K562 treated with DMSO at 1 percent for 12 hours (cell line): ENCODE results near the gene SCYL1. TPM values are rescaled to one million over a fixed set of nuclear protein-coding genes. Genes with fewer than 3 reads are reported as not detected.

Experiments
- total RNA-seq: library from RNA; unstranded; fragments of 300-600 nt; gene quantifications from 2 replicates; pipeline ENCODE4 v1.2.3, GENCODE V29; 2022; ENCODE audit not compliant: insufficient read depth

Gene SCYL1
- 110 and 115 TPM in 2 replicates for total RNA-seq

DNA sequence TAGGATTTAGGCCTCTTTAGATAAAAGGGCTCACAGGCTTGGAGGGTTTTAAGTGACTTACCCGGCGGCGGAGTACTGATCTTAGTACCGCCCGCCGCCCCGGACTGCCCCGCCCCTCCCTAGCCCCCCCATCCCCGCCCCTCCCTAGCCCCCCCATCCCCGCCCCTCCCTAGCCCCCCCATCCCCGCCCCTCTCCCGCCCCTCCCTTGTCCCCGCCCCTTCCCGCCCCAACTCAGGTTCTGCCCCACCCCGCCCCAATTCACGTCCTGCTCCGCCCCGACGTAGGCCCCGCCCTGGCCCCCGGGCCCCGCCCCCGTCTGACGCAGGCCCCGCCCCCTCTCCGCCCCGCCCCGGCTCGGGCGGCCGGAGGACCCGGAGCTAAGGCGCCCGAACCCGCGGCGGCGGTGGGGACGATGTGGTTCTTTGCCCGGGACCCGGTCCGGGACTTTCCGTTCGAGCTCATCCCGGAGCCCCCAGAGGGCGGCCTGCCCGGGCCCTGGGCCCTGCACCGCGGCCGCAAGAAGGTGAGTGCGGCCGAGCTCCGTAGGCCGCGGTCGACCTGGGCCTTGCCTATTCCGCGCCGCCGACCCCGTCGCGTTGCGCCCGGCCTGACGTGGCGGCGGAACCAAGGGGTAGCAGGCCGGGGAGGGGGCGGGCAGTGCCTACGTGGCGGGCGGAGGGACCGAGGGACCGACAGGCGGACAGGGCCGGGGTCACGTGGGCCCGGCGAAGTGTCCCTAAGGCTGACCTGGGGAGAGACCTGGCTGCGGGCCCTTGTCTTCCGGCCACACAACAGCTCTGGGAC, at the start of gene SCYL1:
SCYL1 (plus strand) TSS at position 343 of the 805 bp plus-strand sequence; CDS start at position 414, 71 bp downstream.

GRCh38 chr11:65498977-65499712, 25.7 kb upstream of the SCYL1 start, which contains the start of gene MALAT1:
Gene MALAT1, plus strand, starts transcription at chr11:65499045.

GRCh38 chr11:65558002-65558929, 33.4 kb downstream of the SCYL1 start, which contains the start of gene LTBP3:
Gene LTBP3, minus strand, starts transcription at chr11:65558359. Its CDS starts 400 bp downstream, at chr11:65557959.

GRCh38 chr11:65569973-65570918, 45.4 kb downstream of the SCYL1 start, which contains the start of gene ZNRD2:
Gene ZNRD2, plus strand, starts transcription at chr11:65570477. Its CDS starts 15 bp downstream, at chr11:65570492.

GRCh38 chr11:65572356-65573051, 47.6 kb downstream of the SCYL1 start, which contains the start of gene FAM89B:
Gene FAM89B, plus strand, starts transcription at chr11:65572538. Its CDS starts 132 bp downstream, at chr11:65572670.

GRCh38 chr11:65575568-65576231, 50.8 kb downstream of the SCYL1 start, which contains the start of gene EHBP1L1:
Gene EHBP1L1, plus strand, starts transcription at chr11:65576053. Its CDS starts 250 bp downstream, at chr11:65576303.

Other genes starting within 250 kb of the SCYL1 start
- 1.0 and 6.6 TPM in 2 replicates for gene CDC42EP2, start 210.2 kb upstream of the SCYL1 start, total RNA-seq
- 41.9 and 70.0 TPM in 2 replicates for gene DPF2, start 191.2 kb upstream of the SCYL1 start, total RNA-seq
- 6.5 and 7.1 TPM in 2 replicates for gene TIGD3, start 170.3 kb upstream of the SCYL1 start, total RNA-seq
- 0.65 and 1.1 TPM in 2 replicates for gene SLC25A45, start 142.4 kb upstream of the SCYL1 start, total RNA-seq
- 35.7 and 51.6 TPM in 2 replicates for gene FRMD8, start 138.4 kb upstream of the SCYL1 start, total RNA-seq
- gene NEAT1, start 102.3 kb upstream of the SCYL1 start, total RNA-seq = 9.8 and 52.5 TPM in 2 replicates
- 148 and 227 TPM in 2 replicates for gene MALAT1, start 26.0 kb upstream of the SCYL1 start, total RNA-seq
- gene LTBP3, start 33.3 kb downstream of the SCYL1 start, total RNA-seq = 34.0 and 34.5 TPM in 2 replicates
- 42.5 and 54.0 TPM in 2 replicates for gene ZNRD2, start 45.4 kb downstream of the SCYL1 start, total RNA-seq
- 94.7 and 125 TPM in 2 replicates for gene FAM89B, start 47.5 kb downstream of the SCYL1 start, total RNA-seq
- 47.2 and 71.8 TPM in 2 replicates for gene EHBP1L1, start 51.0 kb downstream of the SCYL1 start, total RNA-seq
- gene KCNK7, start 70.7 kb downstream of the SCYL1 start, total RNA-seq = not detected in 2 replicates
- gene MAP3K11, start 89.1 kb downstream of the SCYL1 start, total RNA-seq = 58.8 and 67.8 TPM in 2 replicates
- 29.9 and 49.8 TPM in 2 replicates for gene PCNX3, start 90.7 kb downstream of the SCYL1 start, total RNA-seq
- gene SIPA1, start 113.0 kb downstream of the SCYL1 start, total RNA-seq = 53.3 and 65.6 TPM in 2 replicates
- 40.4 and 85.8 TPM in 2 replicates for gene RELA, start 137.8 kb downstream of the SCYL1 start, total RNA-seq
- 34.6 and 39.5 TPM in 2 replicates for gene KAT5, start 187.2 kb downstream of the SCYL1 start, total RNA-seq
- 31.8 and 55.6 TPM in 2 replicates for gene RNASEH2C, start 195.7 kb downstream of the SCYL1 start, total RNA-seq